Neuron (in vitro differentiated cells): Measurements from ENCODE around the gene SMC1A.
"Not testable (repeated sequence)": the region's sequence is repeated elsewhere in the genome, so short reads cannot be mapped to it uniquely, and the experiment has no call there.

ENCODE experiments used
- H2AFZ ChIP-seq: one replicate; pipeline ENCODE4 v1.6.1; 2013; ENCODE audit warnings: low read depth, mild to moderate bottlenecking, inconsistent platforms, low read length, moderate library complexity
- H3K27me3 ChIP-seq: one replicate; pipeline ENCODE4 v1.6.1; 2013; ENCODE audit warnings: low read length; ENCODE audit not compliant: insufficient read depth
- H3K36me3 ChIP-seq: one replicate; pipeline ENCODE4 v1.6.1; 2013; ENCODE audit warnings: low read length; ENCODE audit not compliant: insufficient read depth
- H3K4me1 ChIP-seq: one replicate; pipeline ENCODE4 v1.6.1; 2013; ENCODE audit warnings: low read length; ENCODE audit not compliant: insufficient read depth
- H3K4me3 ChIP-seq: 2 replicates; pipeline ENCODE4 v1.5.1; 2013; ENCODE audit warnings: mild to moderate bottlenecking, low read length, moderate library complexity
- H3K9me3 ChIP-seq: one replicate; pipeline ENCODE4 v1.6.1; 2013; ENCODE audit warnings: low read length

The SMC1A gene

DNA sequence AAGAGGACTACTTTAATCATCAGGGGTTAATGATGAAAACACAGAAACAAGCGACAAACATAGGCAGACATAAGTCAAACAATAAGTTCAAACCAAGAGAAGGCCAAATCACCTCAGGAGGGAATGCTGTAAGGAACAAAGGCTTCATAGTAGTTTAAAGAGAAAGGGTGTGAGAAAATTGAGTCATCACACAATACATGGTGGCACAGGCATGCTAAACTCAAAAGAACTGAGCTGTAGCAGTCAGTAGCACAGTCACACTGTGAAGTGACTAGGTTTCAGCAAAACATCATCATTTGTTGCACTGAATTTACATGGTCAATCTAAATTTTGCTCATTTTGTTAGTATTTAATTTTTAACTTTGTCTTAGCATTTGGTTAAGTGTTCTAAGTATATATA, 24.2 kb downstream of the SMC1A start:
- Histone ChIP-seq H3K4me1 (peaks cover 11% of the 10 kb centered on the region), H3K27me3 (no peaks in the 10 kb centered on the region), H3K4me3 (no peak overlapping the region), H3K36me3 (peaks cover 29% of the 10 kb centered on the region), H3K9me3 (no peaks in the 10 kb centered on the region), H2AFZ (no peak overlapping the region)

DNA sequence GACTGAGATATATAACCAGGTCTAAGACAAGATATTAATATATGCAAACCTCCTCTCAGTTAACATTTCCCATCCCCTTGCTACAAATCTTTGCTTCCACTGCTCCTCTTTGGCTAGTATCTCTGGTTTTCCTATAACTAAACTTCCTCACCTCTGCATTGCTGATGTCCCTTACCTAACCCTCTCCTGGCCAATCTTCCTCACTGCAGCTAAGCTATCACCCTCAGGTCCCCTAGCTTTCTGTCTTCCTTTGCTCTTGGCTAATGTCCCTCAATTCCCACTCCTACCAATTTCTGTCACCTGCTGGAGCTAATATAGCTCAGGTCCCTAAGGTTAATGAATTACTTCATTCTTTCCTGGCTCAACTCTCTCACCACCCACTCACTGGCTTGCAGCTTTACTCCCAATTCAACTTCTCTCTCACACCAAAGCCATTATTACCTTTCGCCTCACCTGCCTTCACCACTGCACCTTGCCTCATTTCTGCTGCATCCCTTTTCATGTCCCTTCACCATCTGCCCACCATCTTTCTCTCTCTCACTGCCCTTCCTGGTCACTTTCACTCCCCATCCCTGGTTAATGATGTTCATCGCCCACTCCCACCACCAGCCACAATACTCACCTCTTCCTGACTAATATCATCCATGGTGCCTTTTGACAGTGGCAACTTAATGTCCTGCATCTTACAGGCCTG, 26.7 kb downstream of the SMC1A start:
- Histone ChIP-seq H2AFZ (no peak overlapping the region), H3K36me3 (peaks cover 27% of the 10 kb centered on the region), H3K9me3 (no peaks in the 10 kb centered on the region), H3K27me3 (no peaks in the 10 kb centered on the region), H3K4me1 (no peaks in the 10 kb centered on the region), H3K4me3 (no peak overlapping the region)

DNA sequence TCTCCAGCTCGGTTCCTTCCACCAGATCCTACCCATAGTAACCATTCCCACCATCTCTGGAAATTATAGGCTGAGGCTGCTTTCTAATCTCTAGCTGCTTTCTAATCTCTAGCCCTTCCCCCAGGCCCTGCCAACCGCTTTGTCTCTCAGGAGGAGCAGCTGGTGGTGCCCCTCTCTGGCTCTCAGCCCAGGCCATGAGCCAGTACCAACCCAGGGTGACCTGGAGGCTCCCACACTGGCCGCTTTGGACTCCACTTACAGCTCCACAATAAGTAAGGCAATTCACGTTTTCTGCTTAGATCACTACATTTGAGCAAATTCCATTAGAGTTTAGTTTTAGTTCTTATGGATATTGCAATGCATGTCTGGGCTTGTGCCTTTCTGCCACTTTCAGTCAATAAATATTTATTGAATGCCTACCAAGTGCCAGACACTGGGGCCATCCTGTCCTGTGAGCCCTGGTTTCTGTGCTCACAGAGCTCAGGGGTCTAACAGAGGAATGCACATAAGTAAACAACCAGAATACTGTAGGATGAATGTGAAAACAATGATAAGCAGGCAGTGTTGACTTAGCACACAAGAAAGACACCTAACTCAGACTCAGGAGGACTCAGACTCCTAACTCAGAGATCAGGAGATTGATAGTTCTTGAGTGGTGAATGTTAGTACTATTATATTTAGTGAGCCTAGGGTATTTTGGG, 38.9 kb downstream of the SMC1A start:
- peaks cover 3% of the 10 kb centered on the region for H3K27me3 ChIP-seq
- H3K4me3 ChIP-seq = no peak overlapping the region
- H3K36me3 ChIP-seq = peaks cover 47% of the 10 kb centered on the region
- no peaks in the 10 kb centered on the region for H3K9me3 ChIP-seq
- H2AFZ ChIP-seq = no peak overlapping the region
- H3K4me1 ChIP-seq = no peaks in the 10 kb centered on the region

DNA sequence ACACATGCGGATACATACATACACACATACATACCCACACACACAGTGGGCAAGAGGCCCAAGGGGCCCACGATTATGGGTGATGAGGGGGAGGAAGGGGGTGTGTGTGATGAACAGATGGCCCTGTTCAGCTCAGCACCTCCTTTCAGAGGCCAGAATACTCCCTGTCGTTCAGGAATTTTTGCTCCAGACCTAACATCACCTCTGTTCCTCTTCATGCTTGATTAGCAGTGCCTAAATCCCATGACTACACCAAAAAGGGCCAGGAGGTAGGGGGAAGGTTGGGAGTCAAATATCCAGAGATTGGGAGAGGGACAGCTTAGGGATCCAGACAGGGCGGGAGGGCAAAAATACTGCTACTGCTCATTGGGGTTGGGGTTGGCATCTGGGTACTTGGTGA, 42.7 kb downstream of the SMC1A start:
- Histone ChIP-seq H3K4me1 (no peaks in the 10 kb centered on the region), H2AFZ (no peak overlapping the region), H3K36me3 (peaks cover 41% of the 10 kb centered on the region), H3K27me3 (peaks cover 3% of the 10 kb centered on the region), H3K4me3 (no peak overlapping the region), H3K9me3 (no peaks in the 10 kb centered on the region)

DNA sequence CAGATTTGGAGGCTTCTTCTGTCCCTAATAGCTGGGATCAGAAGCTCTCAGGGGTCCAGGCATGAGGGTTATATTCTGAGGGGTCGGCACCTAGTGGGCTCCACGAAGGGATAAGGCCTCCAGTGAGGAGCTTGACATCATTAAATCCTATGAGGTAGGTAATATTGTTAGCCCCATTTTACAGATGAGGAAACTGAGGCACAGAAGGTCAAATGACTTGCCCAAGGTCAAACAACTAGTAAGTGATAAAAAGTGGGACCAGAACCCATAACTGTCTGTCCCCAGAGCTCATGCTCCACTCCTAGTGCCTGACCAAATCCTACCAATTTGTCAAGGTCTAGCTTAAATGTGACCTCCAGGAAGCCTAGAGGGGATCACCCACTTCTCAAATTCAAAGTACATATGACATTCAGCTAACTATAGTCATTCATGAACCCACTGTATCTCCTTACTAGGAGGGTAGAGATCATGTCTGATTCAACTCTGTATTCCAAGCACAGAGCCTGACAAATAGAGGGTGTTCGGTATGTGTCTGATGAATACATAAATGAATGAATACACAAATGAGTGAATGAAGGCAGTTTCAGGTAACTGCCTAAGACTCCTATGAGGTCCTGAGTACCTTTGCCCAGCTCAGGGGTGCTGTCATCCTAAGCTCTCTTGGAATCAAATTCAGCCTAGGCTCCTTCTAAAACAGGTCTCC, 43.3 kb downstream of the SMC1A start:
- Histone ChIP-seq H3K36me3 (peaks cover 44% of the 10 kb centered on the region), H3K27me3 (peaks cover 3% of the 10 kb centered on the region), H3K4me3 (no peak overlapping the region), H2AFZ (no peak overlapping the region), H3K9me3 (no peaks in the 10 kb centered on the region), H3K4me1 (no peaks in the 10 kb centered on the region)

DNA sequence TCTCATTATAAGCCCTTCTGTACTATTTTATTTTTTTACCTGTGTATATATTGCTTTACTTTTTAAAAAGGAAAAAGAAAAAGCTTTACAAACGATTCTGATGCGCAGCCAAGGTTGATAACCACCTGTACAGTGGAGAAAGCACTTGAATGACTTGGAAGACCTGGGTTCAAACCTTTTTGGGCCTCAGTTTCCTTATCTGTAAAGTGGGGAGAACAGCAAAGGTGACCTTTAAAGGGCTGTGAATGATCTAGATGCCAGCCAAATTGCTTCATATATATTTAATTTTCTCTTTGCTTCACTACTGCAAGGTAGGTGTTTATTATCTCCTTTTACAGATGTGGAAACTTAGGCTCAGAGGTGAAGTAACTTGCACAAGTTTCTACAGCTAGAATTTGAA, 45.0 kb downstream of the SMC1A start:
- peaks cover 32% of the 10 kb centered on the region for H3K36me3 ChIP-seq
- H3K9me3 ChIP-seq = no peaks in the 10 kb centered on the region
- H3K4me3 ChIP-seq = no peak overlapping the region
- H3K27me3 ChIP-seq = peaks cover 1% of the 10 kb centered on the region
- no peaks in the 10 kb centered on the region for H3K4me1 ChIP-seq
- no peak overlapping the region for H2AFZ ChIP-seq

DNA sequence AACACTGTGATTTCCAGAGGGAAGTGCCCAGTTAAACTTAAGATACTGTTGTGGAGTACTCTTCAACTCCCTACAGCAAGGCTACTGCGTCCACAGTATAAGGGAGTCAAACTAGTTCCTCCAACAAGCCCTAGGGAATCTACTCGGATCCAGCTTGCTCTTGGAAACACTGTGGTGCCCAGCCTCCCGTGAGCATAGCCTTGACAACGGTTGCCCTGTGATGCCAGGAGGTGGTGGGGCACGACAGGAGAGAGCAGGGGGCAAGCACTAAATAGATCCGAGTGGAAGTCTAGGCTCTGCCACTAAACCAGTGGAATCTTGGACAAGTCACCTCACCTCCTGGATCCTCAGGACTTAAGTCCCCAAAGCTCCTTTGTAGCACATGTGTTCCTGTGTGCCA, 45.6 kb downstream of the SMC1A start:
- peaks cover 27% of the 10 kb centered on the region for H3K36me3 ChIP-seq
- no peaks in the 10 kb centered on the region for H3K27me3 ChIP-seq
- H2AFZ ChIP-seq = no peak overlapping the region
- H3K4me1 ChIP-seq = no peaks in the 10 kb centered on the region
- no peak overlapping the region for H3K4me3 ChIP-seq
- no peaks in the 10 kb centered on the region for H3K9me3 ChIP-seq

DNA sequence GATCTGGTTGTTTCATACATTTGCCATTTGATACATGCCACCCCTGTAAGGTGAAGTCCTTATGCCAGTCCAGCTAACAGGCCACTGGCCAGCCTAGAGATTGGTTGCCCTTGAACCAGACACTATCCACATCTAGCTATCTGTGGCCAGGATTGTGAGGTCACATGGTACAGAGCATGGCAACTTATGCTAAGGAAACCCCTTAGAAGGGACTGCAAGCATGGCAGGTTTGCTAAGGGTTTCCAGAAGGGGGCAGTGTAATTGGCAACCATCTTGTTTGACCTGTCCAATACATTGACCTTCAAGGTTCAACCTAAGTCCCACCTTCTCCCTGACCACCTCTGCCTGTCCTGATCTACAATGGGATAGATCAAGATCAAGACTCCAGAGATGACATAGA, 47.5 kb downstream of the SMC1A start:
- H3K27me3 ChIP-seq = no peaks in the 10 kb centered on the region
- no peaks in the 10 kb centered on the region for H3K9me3 ChIP-seq
- no peak overlapping the region for H2AFZ ChIP-seq
- H3K36me3 ChIP-seq = peaks cover 12% of the 10 kb centered on the region
- no peaks in the 10 kb centered on the region for H3K4me1 ChIP-seq
- H3K4me3 ChIP-seq = no peak overlapping the region

DNA sequence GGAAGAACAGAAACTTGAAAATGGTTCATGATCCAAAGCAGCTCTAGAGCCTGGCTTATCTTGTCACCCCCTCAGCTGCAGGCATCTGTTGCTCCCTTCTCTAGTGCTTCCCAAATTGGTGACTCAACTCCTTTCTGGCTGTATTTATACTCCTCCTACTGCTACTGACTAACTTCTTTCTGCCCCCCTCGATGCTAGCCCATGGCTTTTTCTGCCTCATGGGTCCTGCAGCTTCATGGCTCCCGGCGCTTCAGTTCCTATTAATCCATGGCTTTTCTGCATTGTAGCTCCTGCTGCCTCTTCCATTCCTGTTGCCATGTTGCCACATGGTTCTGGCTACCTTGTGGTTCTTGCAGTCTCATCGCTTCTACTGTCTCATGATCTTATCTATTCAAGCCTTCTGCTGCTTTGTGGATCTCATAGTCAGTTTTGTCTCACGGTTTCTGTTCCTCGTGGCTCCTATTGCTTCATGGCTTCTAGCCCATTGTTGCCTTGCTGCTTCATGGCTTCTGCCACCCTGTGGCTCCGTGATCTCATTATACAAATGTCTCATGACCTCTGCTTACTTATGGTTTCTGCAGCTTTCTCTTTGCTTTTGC, 48.1 kb downstream of the SMC1A start:
- no peaks in the 10 kb centered on the region for H3K27me3 ChIP-seq
- no peak overlapping the region for H3K4me3 ChIP-seq
- H3K4me1 ChIP-seq = no peaks in the 10 kb centered on the region
- H3K36me3 ChIP-seq = peaks cover 6% of the 10 kb centered on the region
- no peak overlapping the region for H2AFZ ChIP-seq
- peaks cover 3% of the 10 kb centered on the region for H3K9me3 ChIP-seq

DNA sequence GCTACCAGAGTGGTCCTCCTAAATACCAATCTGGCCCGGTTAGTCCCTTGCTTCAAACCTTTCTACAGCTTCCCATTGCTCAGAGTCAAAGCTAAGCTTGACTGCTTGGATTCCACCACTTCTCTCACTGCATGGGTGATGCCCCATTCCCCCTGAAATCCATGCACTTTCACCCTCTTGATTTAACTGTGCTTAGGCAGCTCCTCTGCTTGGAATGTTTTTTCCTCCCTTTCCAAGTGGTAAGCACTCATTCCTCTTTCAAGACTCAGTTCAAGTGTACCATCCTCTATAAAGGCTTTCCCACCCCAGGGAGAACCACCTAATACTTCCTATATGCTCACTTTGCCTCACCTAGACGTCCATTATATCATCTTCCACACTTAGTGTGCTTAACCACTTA, 49.1 kb downstream of the SMC1A start:
- Histone ChIP-seq H2AFZ (no peak overlapping the region), H3K4me1 (no peaks in the 10 kb centered on the region), H3K36me3 (peaks cover 2% of the 10 kb centered on the region), H3K4me3 (no peak overlapping the region), H3K27me3 (no peaks in the 10 kb centered on the region), H3K9me3 (peaks cover 3% of the 10 kb centered on the region)

DNA sequence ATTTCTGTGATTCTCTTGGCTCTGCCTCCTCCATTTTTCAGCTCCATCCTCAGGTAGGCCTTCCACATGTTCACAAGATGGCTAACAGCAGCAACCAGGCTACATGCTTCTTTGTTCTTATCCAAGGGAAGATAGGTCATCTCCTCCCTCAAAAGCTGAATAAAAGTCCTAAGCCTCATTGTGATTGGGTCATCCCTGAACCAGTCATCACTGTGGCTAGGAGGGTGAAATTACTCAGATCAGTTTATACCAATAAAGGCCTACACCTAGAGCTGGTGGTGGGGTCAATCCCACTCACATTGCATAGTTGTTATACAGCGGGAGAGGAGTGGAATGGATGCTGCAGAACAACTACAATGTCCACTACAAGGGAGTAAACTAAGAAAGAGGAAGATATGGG, 56.0 kb downstream of the SMC1A start:
- H3K27me3 ChIP-seq, H3K9me3 ChIP-seq, H3K4me1 ChIP-seq, H2AFZ ChIP-seq, H3K36me3 ChIP-seq, H3K4me3 ChIP-seq: not testable (repeated sequence)

DNA sequence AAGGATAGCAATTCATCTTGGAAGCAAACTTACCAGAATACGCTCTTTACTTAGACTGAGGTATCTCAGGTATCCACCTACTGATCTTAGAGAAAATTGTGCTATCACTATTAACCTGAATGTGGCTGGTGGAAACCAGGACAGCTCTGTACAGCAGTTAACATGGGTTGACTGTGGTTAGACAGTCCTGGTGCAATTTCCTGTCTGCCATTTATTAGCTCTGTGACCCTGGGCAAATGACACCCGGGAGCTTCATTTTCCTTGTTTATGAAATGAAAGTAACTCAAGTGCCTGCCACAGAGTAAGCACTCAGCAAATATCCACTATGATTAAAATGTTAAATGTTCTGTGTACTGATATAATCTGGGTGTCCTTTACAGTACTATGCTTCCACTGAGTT, 60.0 kb downstream of the SMC1A start:
- Histone ChIP-seq H3K36me3 (peaks cover 4% of the 10 kb centered on the region), H3K4me3 (no peak overlapping the region), H3K27me3 (no peaks in the 10 kb centered on the region), H2AFZ (no peak overlapping the region), H3K4me1 (no peaks in the 10 kb centered on the region), H3K9me3 (no peaks in the 10 kb centered on the region)

DNA sequence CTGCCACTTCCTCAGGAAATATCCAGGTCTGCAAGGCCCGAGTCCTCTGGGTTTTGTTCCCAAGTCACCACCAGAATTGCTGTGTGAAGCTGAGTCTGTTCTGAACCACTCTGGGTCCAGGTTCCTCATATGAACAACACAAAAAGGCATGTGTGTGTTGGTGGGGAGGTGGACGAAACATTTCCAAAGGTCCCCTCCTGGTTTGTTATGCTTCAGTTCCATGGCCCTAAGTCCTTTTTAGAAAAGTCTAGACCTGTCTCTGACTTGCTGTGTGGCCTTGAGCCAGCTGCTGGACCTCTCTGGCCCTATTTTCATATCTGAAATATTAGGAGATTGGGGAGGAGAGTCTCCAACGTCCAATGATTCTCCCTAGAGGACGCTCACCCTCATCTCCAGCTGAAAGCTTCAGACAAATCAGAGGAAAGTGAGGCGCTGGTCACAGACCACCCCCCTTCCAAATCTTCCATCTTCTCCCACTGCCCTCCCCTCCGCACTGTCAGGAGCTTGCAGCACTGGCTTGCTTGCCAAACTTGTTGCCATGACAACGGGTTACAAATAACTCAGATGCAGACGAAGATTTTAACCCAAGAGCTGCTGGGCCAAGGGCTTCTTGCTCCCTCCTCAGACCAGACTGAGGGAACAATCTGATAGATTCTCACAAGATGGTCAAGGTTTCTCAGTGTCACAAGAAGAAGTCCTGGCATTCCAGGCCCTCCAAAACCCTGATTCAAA, 64.5 kb downstream of the SMC1A start:
- Histone ChIP-seq H3K9me3 (no peaks in the 10 kb centered on the region), H3K4me3 (no peak overlapping the region), H2AFZ (no peak overlapping the region), H3K4me1 (no peaks in the 10 kb centered on the region), H3K27me3 (no peaks in the 10 kb centered on the region), H3K36me3 (peaks cover 2% of the 10 kb centered on the region)
